CD14-positive monocyte (primary cell): ENCODE measurements around the gene HES2. TPM values are rescaled to one million over a fixed set of nuclear protein-coding genes. Genes with fewer than 3 reads are reported as not detected.

ENCODE experiments used
- DNase-seq, 3 donors: peaks; one replicate each; pipeline ENCODE4 v3.0.0-alpha.2; 2011 to 2022
- H2AFZ ChIP-seq: 2 replicates; pipeline ENCODE4 v1.6.0; 2012; ENCODE audit warnings: mild to moderate bottlenecking, low read depth, low read length, inconsistent platforms; ENCODE audit not compliant: insufficient read depth, poor library complexity, severe bottlenecking
- H3K27ac ChIP-seq, 2 donors: 1 replicate in 1 of 2; 2 replicates in 1 of 2; pipeline ENCODE4 v1.5.1; 2012 to 2013; ENCODE audit warnings: low read length in 2 of 2, control low read depth in 1 of 2, inconsistent platforms in 1 of 2, low read depth in 1 of 2, mild to moderate bottlenecking in 1 of 2
- H3K27me3 ChIP-seq, 2 donors: one replicate each; pipeline versions ENCODE4 v1.6.0 to v1.6.1; 2011 to 2013; ENCODE audit warnings: low read length in 2 of 2; ENCODE audit not compliant: control insufficient read depth in 2 of 2, insufficient read depth in 2 of 2
- H3K36me3 ChIP-seq, 2 donors: replicated peaks in 1 of 2; 1 replicate in 1 of 2; 2 replicates in 1 of 2; pipeline versions ENCODE4 v1.5.1 to v1.6.1; 2012 to 2013; ENCODE audit warnings: low read length in 2 of 2, control low read depth in 1 of 2, inconsistent platforms in 1 of 2, mild to moderate bottlenecking in 1 of 2; ENCODE audit not compliant: insufficient read depth in 2 of 2, control insufficient read depth in 1 of 2
- H3K4me1 ChIP-seq, 2 donors: 1 replicate in 1 of 2; 2 replicates in 1 of 2; pipeline versions ENCODE4 v1.5.1 to v1.6.1; 2012 to 2013; ENCODE audit warnings: low read length in 2 of 2, control low read depth in 1 of 2, inconsistent platforms in 1 of 2, mild to moderate bottlenecking in 1 of 2, moderate library complexity in 1 of 2; ENCODE audit not compliant: insufficient read depth in 2 of 2, control insufficient read depth in 1 of 2
- H3K4me2 ChIP-seq: replicated peaks from 2 replicates; pipeline ENCODE3; 2012; ENCODE audit warnings: low read length, moderate library complexity, mild to moderate bottlenecking; ENCODE audit not compliant: poor library complexity, severe bottlenecking; ENCODE audit errors: extremely low read depth
- H3K4me3 ChIP-seq, 3 experiments: fragments of 200-600 bp in 1 of 3; sonication (generic) in 1 of 3; replicated peaks in 1 of 3; 1 replicate in 2 of 3; 2 replicates in 1 of 3; pipeline ENCODE4 v1.5.1; 2011 to 2013; ENCODE audit warnings: low read length in 3 of 3, mild to moderate bottlenecking in 3 of 3, control low read depth in 2 of 3, low read depth in 2 of 3, inconsistent platforms in 1 of 3, moderate library complexity in 1 of 3
- H3K79me2 ChIP-seq: 2 replicates; pipeline ENCODE4 v1.6.0; 2012; ENCODE audit warnings: mild to moderate bottlenecking, control low read depth, inconsistent platforms, low read length, moderate library complexity; ENCODE audit not compliant: insufficient read depth
- H3K9ac ChIP-seq: 2 replicates; pipeline ENCODE4 v1.6.0; 2017; ENCODE audit warnings: low read length, mild to moderate bottlenecking; ENCODE audit not compliant: insufficient read depth, poor library complexity, severe bottlenecking
- H3K9me3 ChIP-seq, 2 donors: replicated peaks in 1 of 2; 1 replicate in 1 of 2; 2 replicates in 1 of 2; pipeline versions ENCODE4 v1.5.1 to v1.6.1; 2012 to 2013; ENCODE audit warnings: low read length in 2 of 2, control low read depth in 1 of 2; ENCODE audit not compliant: control insufficient read depth in 1 of 2, insufficient read depth in 1 of 2
- H4K20me1 ChIP-seq: 2 replicates; pipeline ENCODE4 v1.6.0; 2012; ENCODE audit warnings: mild to moderate bottlenecking, low read length, control low read depth, moderate library complexity; ENCODE audit not compliant: insufficient read depth
- H3K27ac Mint-ChIP-seq, 7 donors: one replicate each; pipeline ENCODE4 v1.8.0; 2020; ENCODE audit warnings: mild to moderate bottlenecking in 7 of 7, mixed read lengths in 7 of 7, moderate library complexity in 6 of 7, inconsistent platforms in 2 of 7
- H3K27me3 Mint-ChIP-seq, 3 donors: one replicate each; pipeline ENCODE4 v1.8.0; 2021 to 2022; ENCODE audit warnings: low read depth in 3 of 3, mild to moderate bottlenecking in 3 of 3, mixed read lengths in 3 of 3, moderate library complexity in 3 of 3, inconsistent platforms in 1 of 3
- H3K36me3 Mint-ChIP-seq, 2 donors: one replicate each; pipeline ENCODE4 v1.8.0; 2020; ENCODE audit warnings: mixed read lengths in 2 of 2, inconsistent platforms in 1 of 2, mild to moderate bottlenecking in 1 of 2
- H3K4me1 Mint-ChIP-seq: one replicate; pipeline ENCODE4 v1.8.0; 2020; ENCODE audit warnings: mild to moderate bottlenecking, mixed read lengths
- H3K4me3 Mint-ChIP-seq, 2 donors: one replicate each; pipeline ENCODE4 v1.8.0; 2020; ENCODE audit warnings: mild to moderate bottlenecking in 2 of 2, mixed read lengths in 2 of 2, moderate library complexity in 1 of 2
- H3K9me3 Mint-ChIP-seq, 7 donors: one replicate each; pipeline ENCODE4 v1.8.0; 2020 to 2022; ENCODE audit warnings: mixed read lengths in 7 of 7, mild to moderate bottlenecking in 6 of 7, moderate library complexity in 6 of 7, inconsistent platforms in 2 of 7
- CTCF ChIP-seq: fragments of 200-600 bp; IDR thresholded peaks from one replicate; pipeline ENCODE4 v1.8.0; 2022; ENCODE audit warnings: antibody characterized with exemption, mild to moderate bottlenecking
- WGBS: methylation state at CpG from one replicate; pipeline ENCODE4 v1.1.5; 2013; ENCODE audit warnings: missing lambda C conversion rate; ENCODE audit not compliant: insufficient coverage; 5-methylcytosine and 5-hydroxymethylcytosine counted together
- intact Hi-C, 2 donors: fragments of 100-400 bp; cut with micrococcal nuclease; formaldehyde crosslinking; loops; one replicate each; pipeline versions ENCODE4 v1.15.0 to v1.15.1; 2023
- polyA plus RNA-seq, 3 donors: library from polyadenylated mRNA; depleted of rRNA in 1 of 3; unstranded in 2 of 3; stranded (reverse) in 1 of 3; fragments of 300-500 nt in 2 of 3; fragments of >200 nt in 1 of 3; fragmentation: Illumina TruSeq in 2 of 3; gene quantifications; 1 replicate in 2 of 3; 2 replicates in 1 of 3; pipeline ENCODE4 v1.2.3, GENCODE V29; 2012 to 2021

HES2 gene
- polyA plus RNA-seq, 3 donors, result not detected

- H3K4me3 Mint-ChIP-seq, result no peak overlapping the region
- Histone ChIP-seq H3K79me2 (no peaks in the 10 kb centered on the region), H3K4me1 (peaks cover 18 to 24% of the 10 kb centered on the region in 2 donors), H3K4me3 (no peak overlapping the region), H2AFZ (no peak overlapping the region), H4K20me1 (peaks cover 3% of the 10 kb centered on the region), H3K9ac (no peak overlapping the region), H3K9me3 (no peaks in the 10 kb centered on the region), H3K27ac (no peak overlapping the region), H3K36me3 (no peaks in the 10 kb centered on the region), H3K4me2 (no peak overlapping the region), H3K27me3 (peaks cover 0 to 9% of the 10 kb centered on the region in 2 donors)
- H3K27me3 Mint-ChIP-seq, result peaks cover 6 to 11% (median 9%) of the 10 kb centered on the region in 3 donors
- WGBS, result 100% methylated on average over 8 of the region's 9 CpGs
- no peaks in the 10 kb centered on the region for H3K36me3 Mint-ChIP-seq
- peaks cover 25% of the 10 kb centered on the region for H3K4me1 Mint-ChIP-seq
- TF ChIP-seq CTCF, result no peak
- H3K9me3 Mint-ChIP-seq, result no peaks in the 10 kb centered on the region
- no peak for DNase-seq
- H3K27ac Mint-ChIP-seq, result no peak overlapping the region
- intact Hi-C loops, result loop anchor here in 1 of 2 donors (5.0 to 10.0 kb wide), 3 partner anchors 148 to 395 kb away; partner anchors contain the start of genes HES3, NOL9, NPHP4 and TAS1R1
Measured at GRCh38 chr1:6389971-6390370, 29.7 kb downstream of the HES2 start.

GRCh38 chr1:6386371-6386949, 33.3 kb downstream of the HES2 start:
- H4K20me1 ChIP-seq, result no peaks in the 10 kb centered on the region
- no peak overlapping the region for H3K27ac Mint-ChIP-seq

More at GRCh38 chr1:6386371-6386949, 33.3 kb downstream of the HES2 start:
- Mint-ChIP-seq H3K4me3 (no peak overlapping the region), H3K27me3 (peaks cover 0 to 1% (median 0%) of the 10 kb centered on the region in 3 donors), H3K36me3 (no peaks in the 10 kb centered on the region), H3K9me3 (peaks cover 3 to 13% (median 8%) of the 10 kb centered on the region in 7 donors), H3K4me1 (peaks cover 5% of the 10 kb centered on the region)
- Histone ChIP-seq H3K9ac (no peak overlapping the region), H3K79me2 (peaks cover 3% of the 10 kb centered on the region), H3K27ac (no peak overlapping the region), H3K4me2 (no peak overlapping the region), H3K4me1 (peaks cover 0 to under 1% of the 10 kb centered on the region in 2 donors), H3K4me3 (no peak overlapping the region), H3K36me3 (no peaks in the 10 kb centered on the region), H3K27me3 (no peaks in the 10 kb centered on the region), H3K9me3 (peaks cover 0 to 5% of the 10 kb centered on the region in 2 donors), H2AFZ (no peak overlapping the region)
- no peak for TF ChIP-seq CTCF
- 92% methylated on average over 8 of the region's 10 CpGs for WGBS
- no peak for DNase-seq
- intact Hi-C loops, result no loop called here
